Hepatocyte (in vitro differentiated cells): Measurements from ENCODE around the gene APBA2. TPM values are rescaled to one million over a fixed set of nuclear protein-coding genes. Genes with fewer than 3 reads are reported as not detected.

Experiments
- DNase-seq: peaks from one replicate; pipeline ENCODE4 v3.0.0-alpha.2; 2016; ENCODE audit warnings: low spot score
- H2AFZ ChIP-seq: fragments of 200-600 bp; sonication (generic); 2 replicates; pipeline ENCODE4 v1.6.0; 2016; ENCODE audit warnings: antibody characterized with exemption, mild to moderate bottlenecking
- H3K27ac ChIP-seq: fragments of 200-600 bp; sonication (generic); 2 replicates; pipeline ENCODE4 v1.5.1; 2016; ENCODE audit warnings: mild to moderate bottlenecking
- H3K27me3 ChIP-seq: fragments of 200-600 bp; sonication (generic); 2 replicates; pipeline ENCODE4 v1.6.1; 2016
- H3K36me3 ChIP-seq: fragments of 200-600 bp; sonication (generic); replicated peaks from 2 replicates; pipeline ENCODE4 v1.5.1; 2016; ENCODE audit warnings: low read depth; ENCODE audit not compliant: insufficient read depth
- H3K4me1 ChIP-seq: fragments of 200-600 bp; sonication (generic); 2 replicates; pipeline ENCODE4 v1.5.1; 2016; ENCODE audit warnings: mild to moderate bottlenecking, moderate library complexity; ENCODE audit not compliant: insufficient read depth
- H3K4me2 ChIP-seq: fragments of 200-600 bp; sonication (generic); 2 replicates; pipeline ENCODE4 v1.6.0; 2016
- H3K4me3 ChIP-seq: fragments of 200-600 bp; sonication (generic); 2 replicates; pipeline ENCODE4 v1.5.1; 2016; ENCODE audit warnings: mild to moderate bottlenecking
- H3K79me2 ChIP-seq: fragments of 200-600 bp; sonication (generic); 2 replicates; pipeline ENCODE4 v1.6.0; 2017; ENCODE audit warnings: mild to moderate bottlenecking
- H3K9me2 ChIP-seq: fragments of 200-600 bp; sonication (generic); replicated peaks from 2 replicates; pipeline ENCODE4 v1.6.0; 2017; ENCODE audit warnings: mild to moderate bottlenecking; ENCODE audit not compliant: insufficient read depth
- H3K9me3 ChIP-seq: fragments of 200-600 bp; sonication (generic); 2 replicates; pipeline ENCODE4 v1.5.1; 2016; ENCODE audit warnings: low read depth, mild to moderate bottlenecking
- H4K20me1 ChIP-seq: fragments of 200-600 bp; sonication (generic); 2 replicates; pipeline ENCODE4 v1.6.0; 2016; ENCODE audit warnings: mild to moderate bottlenecking; ENCODE audit not compliant: insufficient read depth, poor library complexity, severe bottlenecking
- CTCF ChIP-seq: fragments of 200-600 bp; sonication (generic); IDR thresholded peaks from 2 replicates; pipeline ENCODE4 v1.5.1; 2016; ENCODE audit warnings: antibody characterized with exemption, mild to moderate bottlenecking; ENCODE audit not compliant: poor library complexity
- EZH2 ChIP-seq: fragments of 200-600 bp; sonication (generic); IDR thresholded peaks from 2 replicates; pipeline ENCODE4 v1.6.1; 2016; ENCODE audit warnings: antibody characterized with exemption, mild to moderate bottlenecking, borderline replicate concordance
- EZH2phosphoT487 ChIP-seq: fragments of 200-600 bp; sonication (generic); IDR thresholded peaks from one replicate; pipeline ENCODE4 v1.6.1; 2018; ENCODE audit warnings: antibody characterized with exemption, mild to moderate bottlenecking, low read depth, moderate library complexity; ENCODE audit not compliant: unreplicated experiment, severe bottlenecking
- WGBS: methylation state at CpG from one replicate; pipeline ENCODE4 v1.1.6; 2016; ENCODE audit warnings: low lambda C conversion rate; ENCODE audit errors: missing lambda C conversion rate; 5-methylcytosine and 5-hydroxymethylcytosine counted together
- polyA plus RNA-seq: library from polyadenylated mRNA; unstranded; fragments of >200 nt; fragmentation: Nextera tagmentation; extraction: Ambion mirVana; gene quantifications from 2 replicates; pipeline ENCODE4 v1.2.1, GENCODE V29; 2016
- total RNA-seq: library from RNA; depleted of rRNA; stranded (reverse); fragments of >200 nt; gene quantifications from 2 replicates; pipeline ENCODE4 v1.2.3, GENCODE V29; 2014

The APBA2 gene
- total and polyA plus RNA-seq, 2 experiments from 2014 or later = 8.4 to 10.1 TPM

DNA sequence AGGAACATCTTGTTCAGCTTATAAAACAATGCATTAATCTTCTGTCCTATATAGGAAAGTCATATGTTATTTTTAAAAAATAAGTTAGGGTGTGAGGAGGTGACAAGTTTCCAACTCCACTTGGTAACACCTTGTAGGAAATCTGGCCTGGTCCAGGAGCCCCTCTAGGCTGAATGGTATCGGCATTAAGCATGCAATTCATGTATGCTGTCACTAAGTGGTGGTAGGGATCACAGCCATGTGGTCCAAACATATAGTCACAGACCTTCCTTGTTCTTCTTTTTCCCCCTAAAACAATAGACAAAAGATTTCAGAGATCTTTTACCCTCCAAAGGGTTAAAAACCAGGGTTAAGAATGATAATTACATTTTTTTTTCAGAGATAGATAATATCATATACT, 4.2 kb upstream of the APBA2 start:
- Histone ChIP-seq H2AFZ (no peak overlapping the region), H3K27me3 (peaks cover 6% of the 10 kb centered on the region), H3K36me3 (no peaks in the 10 kb centered on the region), H3K4me2 (no peak overlapping the region), H3K27ac (no peak overlapping the region), H3K4me1 (peaks cover 5% of the 10 kb centered on the region), H3K4me3 (no peak overlapping the region), H4K20me1 (no peaks in the 10 kb centered on the region), H3K79me2 (peaks cover under 1% of the 10 kb centered on the region), H3K9me3 (no peaks in the 10 kb centered on the region), H3K9me2 (no peaks in the 10 kb centered on the region)
- no peak for TF ChIP-seq EZH2
- no peak for TF ChIP-seq CTCF
- no peak for TF ChIP-seq EZH2phosphoT487
- WGBS = 100% methylated on average over 1 of the region's 1 CpG
- DNase-seq = no peak

DNA sequence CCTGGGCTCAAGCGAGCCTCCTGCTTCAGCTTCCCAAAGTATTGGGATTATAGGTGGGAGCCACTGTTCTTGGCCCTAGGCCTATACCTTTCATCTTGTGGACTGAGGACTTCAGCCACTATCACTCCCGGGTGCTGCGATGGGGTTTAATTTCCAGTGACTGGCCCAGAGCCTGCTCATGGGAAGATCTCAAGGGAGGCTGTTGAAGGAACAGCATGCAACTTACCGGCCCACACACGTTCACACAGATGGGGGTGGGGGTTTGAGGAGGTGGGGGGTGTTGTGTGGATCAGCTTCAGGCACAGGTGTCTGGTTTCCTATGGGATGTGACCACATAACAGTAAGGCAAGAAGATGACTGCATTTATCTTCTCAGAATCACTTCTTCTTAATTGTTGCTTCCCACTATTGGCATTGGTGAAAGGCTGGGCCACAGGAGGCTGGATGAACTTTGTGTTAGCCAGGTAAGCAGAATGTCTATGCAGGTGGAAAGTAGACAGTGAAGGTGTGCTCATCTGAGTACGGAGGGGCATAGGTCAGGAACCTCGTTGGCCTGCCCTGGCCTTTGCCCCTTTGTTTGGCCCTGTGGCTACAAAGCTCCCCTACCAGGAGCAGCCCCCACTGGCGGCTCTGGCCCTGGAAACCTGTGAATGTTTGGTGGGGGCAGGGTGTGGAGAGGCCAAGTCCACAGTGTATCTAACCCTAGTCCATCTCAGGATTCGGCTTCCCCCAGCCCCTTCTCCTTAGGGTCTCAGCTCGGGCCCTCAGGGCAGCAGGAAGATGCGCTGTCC, 1.4 kb upstream of the APBA2 start:
- Histone ChIP-seq H3K4me2 (no peak overlapping the region), H3K27ac (no peak overlapping the region), H3K27me3 (peaks cover 15% of the 10 kb centered on the region), H3K4me1 (peaks cover 5% of the 10 kb centered on the region), H2AFZ (no peak overlapping the region), H3K4me3 (no peak overlapping the region), H3K9me2 (no peaks in the 10 kb centered on the region), H3K79me2 (peaks cover 3% of the 10 kb centered on the region), H3K9me3 (no peaks in the 10 kb centered on the region), H3K36me3 (no peaks in the 10 kb centered on the region), H4K20me1 (no peaks in the 10 kb centered on the region)
- TF ChIP-seq EZH2 (no peak), EZH2phosphoT487 (no peak), CTCF (no peak)
- WGBS = 84% methylated on average over 11 of the region's 11 CpGs
- DNase-seq = no peak

DNA sequence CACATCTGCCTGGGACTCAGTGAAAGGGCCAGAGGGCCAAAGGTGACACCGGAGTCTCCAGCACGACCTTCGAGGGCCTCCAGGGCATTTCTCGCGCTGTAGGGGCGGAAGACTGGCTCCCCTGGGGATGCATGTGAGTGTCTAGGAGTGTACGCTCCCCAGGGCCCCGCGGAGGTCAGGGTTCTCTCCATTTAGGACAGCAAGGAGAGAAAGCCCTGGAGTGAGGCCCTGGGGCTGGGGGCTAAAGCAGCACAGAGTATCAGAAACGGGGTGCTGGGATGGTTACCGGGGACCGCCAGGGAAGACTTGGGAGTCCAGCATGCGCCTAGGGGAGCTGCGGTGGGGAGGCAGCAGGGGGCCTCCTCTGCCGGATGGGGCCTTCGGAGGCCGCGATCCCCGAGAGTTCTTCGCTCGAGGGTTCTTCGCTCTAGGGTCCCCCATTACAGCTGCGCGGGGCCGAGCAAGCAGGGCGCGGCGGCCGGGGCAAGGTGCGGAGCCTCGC, 595 bp upstream of the APBA2 start:
- TF ChIP-seq CTCF (no peak), EZH2phosphoT487 (no peak)
- Histone ChIP-seq H4K20me1 (no peaks in the 10 kb centered on the region), H3K9me3 (no peaks in the 10 kb centered on the region), H3K27ac (no peak overlapping the region), H3K27me3 (peaks cover 15% of the 10 kb centered on the region), H3K4me3 (peak overlapping the region; percentile 67), H3K9me2 (no peaks in the 10 kb centered on the region), H3K36me3 (no peaks in the 10 kb centered on the region), H3K4me1 (peaks cover 5% of the 10 kb centered on the region), H2AFZ (peak overlapping the region; percentile 86), H3K79me2 (peaks cover 3% of the 10 kb centered on the region), H3K4me2 (peak overlapping the region; percentile 98)
- 38% methylated on average over 28 of the region's 31 CpGs for WGBS
- no peak for DNase-seq
